Measurements from ENCODE around the gene ZBTB12. TPM values are rescaled to one million over a fixed set of nuclear protein-coding genes. Genes with fewer than 3 reads are reported as not detected.

Gene ZBTB12
- total and polyA plus RNA-seq, 2 of the 13 experiments (the other 11 are each of a cell fraction or from before 2014, with no cell fraction given): 4.8 to 6.0 TPM

GRCh38 chr6:31901953-31902643, at the start of gene ZBTB12 (continued):
- TF ChIP-seq ARID4A (CRISPR knock-in tag; IDR thresholded peaks at IDR 0.05; ENCODE audit: borderline replicate concordance): peak; percentile 68; the same call in 1 of the 2 replicates
- 0 out of 2 replicates have a peak, but pooled peaks have one; percentile 65 for TF ChIP-seq ZNF552 (CRISPR knock-in tag; IDR thresholded peaks at IDR 0.05; ENCODE audit: borderline replicate concordance)
- TF ChIP-seq ATF4 (CRISPR knock-in tag; IDR thresholded peaks at IDR 0.05): 0 out of 4 replicates have a peak, but pooled peaks of 1 of the 2 experiments have one; percentile 22
- 0 out of 2 replicates have a peak, but pooled peaks have one; percentile 29 for TF ChIP-seq MXD3 (CRISPR knock-in tag; IDR thresholded peaks at IDR 0.05)
- TF ChIP-seq ZNF746 (CRISPR knock-in tag; IDR thresholded peaks at IDR 0.05): peak; percentile 86; the same call in 1 of the 2 replicates
- peak; percentile 74 for TF ChIP-seq PATZ1 (CRISPR knock-in tag; IDR thresholded peaks at IDR 0.05)
- TF ChIP-seq ZNF747 (CRISPR knock-in tag; IDR thresholded peaks at IDR 0.05; ENCODE audit: borderline replicate concordance): peak; percentile 84
- peak; percentile 78 for TF ChIP-seq TBX2 (CRISPR knock-in tag; IDR thresholded peaks at IDR 0.05; ENCODE audit: borderline replicate concordance)
- TF ChIP-seq NONO (IDR thresholded peaks at IDR 0.05): no peak
- peak; percentile 94 for TF ChIP-seq NONO (CRISPR knock-in tag; conservative IDR thresholded peaks at IDR 0.05)
- TF ChIP-seq SNAPC2 (CRISPR knock-in tag; IDR thresholded peaks at IDR 0.05): 0 out of 2 replicates have a peak, but pooled peaks have one; percentile 13
- TF ChIP-seq ZBTB2 (CRISPR knock-in tag; IDR thresholded peaks at IDR 0.05; ENCODE audit: low read depth): peak; percentile 45; the same call in 1 of the 2 replicates
- TF ChIP-seq ZNF563 (CRISPR knock-in tag; IDR thresholded peaks at IDR 0.05): peak; percentile 85
- TF ChIP-seq TMF1 (CRISPR knock-in tag; IDR thresholded peaks at IDR 0.05; ENCODE audit: low read depth): no peak
- TF ChIP-seq ZNF558 (CRISPR knock-in tag; IDR thresholded peaks at IDR 0.05; ENCODE audit: borderline replicate concordance): peak; percentile 70; the same call in 1 of the 2 replicates
- no peak for TF ChIP-seq RFX3 (CRISPR knock-in tag; IDR thresholded peaks at IDR 0.05)
- peak; percentile 92 for TF ChIP-seq RBFOX2 (IDR thresholded peaks at IDR 0.05; ENCODE audit: low read depth, low read length)
- TF ChIP-seq RNF2 (conservative IDR thresholded peaks at IDR 0.05; ENCODE audit: low read depth): peak; percentile 67
- 0 out of 2 replicates have a peak, but pooled peaks have one; percentile 21 for TF ChIP-seq SALL2 (CRISPR knock-in tag; IDR thresholded peaks at IDR 0.05)
- peak; percentile 81 for TF ChIP-seq SRY (CRISPR knock-in tag; IDR thresholded peaks at IDR 0.05)

Measured in HepG2 (cell line).